DND-41 (cell line): ENCODE measurements around the gene SMC5.

ENCODE experiments used
- ATAC-seq: fragments of 200-7000 bp; cut with Tn5 transposase; 3 replicates; pipeline ENCODE4 v1.9.1; 2021; ENCODE audit warnings: low read depth; ENCODE audit not compliant: insufficient read depth
- DNase-seq: peaks from one replicate; pipeline ENCODE4 v3.0.0-alpha.2; 2020
- H2AFZ ChIP-seq: 2 replicates; pipeline ENCODE4 v1.6.0; 2012; ENCODE audit warnings: low read depth, low read length
- H3K27ac ChIP-seq: 2 replicates; pipeline ENCODE4 v1.5.1; 2012; ENCODE audit warnings: low read length, inconsistent platforms
- H3K27me3 ChIP-seq: fragments of 200-600 bp; sonication (generic); 2 replicates; pipeline ENCODE4 v1.6.0; 2012; ENCODE audit warnings: low read length, mild to moderate bottlenecking, inconsistent platforms; ENCODE audit not compliant: insufficient read depth, poor library complexity
- H3K36me3 ChIP-seq: 2 replicates; pipeline ENCODE4 v1.5.1; 2012; ENCODE audit warnings: low read length, inconsistent platforms; ENCODE audit not compliant: insufficient read depth
- H3K4me1 ChIP-seq: 2 replicates; pipeline ENCODE4 v1.5.1; 2012; ENCODE audit warnings: mild to moderate bottlenecking, low read length; ENCODE audit not compliant: insufficient read depth
- H3K4me2 ChIP-seq: 2 replicates; pipeline ENCODE4 v1.6.0; 2012; ENCODE audit warnings: mild to moderate bottlenecking, moderate library complexity, low read length, inconsistent platforms; ENCODE audit not compliant: insufficient read depth
- H3K4me3 ChIP-seq, 2 experiments: fragments of 200-600 bp in 1 of 2; shearing (Covaris generic) in 1 of 2; 2 replicates each; pipeline ENCODE4 v1.5.1; 2012 to 2016; ENCODE audit warnings: inconsistent platforms in 2 of 2, low read length in 2 of 2, mild to moderate bottlenecking in 2 of 2, low read depth in 1 of 2, moderate library complexity in 1 of 2
- H3K79me2 ChIP-seq: 2 replicates; pipeline ENCODE4 v1.6.0; 2012; ENCODE audit warnings: low read length, inconsistent platforms; ENCODE audit not compliant: insufficient read depth
- H3K9ac ChIP-seq: 2 replicates; pipeline ENCODE4 v1.6.0; 2012; ENCODE audit warnings: low read depth, mild to moderate bottlenecking, inconsistent platforms, low read length, moderate library complexity
- H3K9me3 ChIP-seq: 2 replicates; pipeline ENCODE4 v1.5.1; 2012; ENCODE audit warnings: low read length, moderate library complexity, mild to moderate bottlenecking, inconsistent platforms; ENCODE audit not compliant: insufficient read depth, severe bottlenecking
- H4K20me1 ChIP-seq: 2 replicates; pipeline ENCODE4 v1.6.0; 2012; ENCODE audit warnings: low read length; ENCODE audit not compliant: insufficient read depth
- EZH2 ChIP-seq: IDR thresholded peaks from 3 replicates; pipeline ENCODE4 v1.6.1; 2012; ENCODE audit warnings: borderline replicate concordance, low read depth, mild to moderate bottlenecking, moderate library complexity, low read length, inconsistent platforms; ENCODE audit not compliant: severe bottlenecking
- TF ChIP-seq, protein P1 (sequence below): IDR thresholded peaks from 2 replicates; pipeline ENCODE4 v1.5.1; 2012; ENCODE audit warnings: borderline replicate concordance, low read length, moderate library complexity, mild to moderate bottlenecking; ENCODE audit not compliant: poor library complexity, severe bottlenecking; ENCODE audit errors: extremely low read depth

Gene SMC5

DNA sequence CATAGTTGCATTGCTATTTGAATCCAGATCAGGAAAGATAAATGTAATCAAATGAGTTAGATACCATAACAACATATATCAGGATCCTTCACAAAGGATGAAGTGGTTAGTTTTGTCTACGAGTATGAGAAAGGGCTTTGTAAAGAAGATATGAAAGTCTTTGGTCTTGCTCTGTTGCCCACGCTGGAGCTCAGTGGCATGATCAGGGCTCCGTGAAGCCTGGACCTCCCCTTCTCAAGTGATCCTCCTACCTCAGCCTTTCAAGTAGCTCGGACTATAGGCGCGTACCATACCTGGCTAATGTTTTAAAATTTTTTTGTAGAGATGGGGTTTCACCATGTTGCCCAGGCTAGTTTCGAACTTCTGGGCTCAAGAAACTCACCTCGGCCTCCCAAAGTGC lies 1.8 kb downstream of the SMC5 start:
- TF ChIP-seq, protein P1, sequence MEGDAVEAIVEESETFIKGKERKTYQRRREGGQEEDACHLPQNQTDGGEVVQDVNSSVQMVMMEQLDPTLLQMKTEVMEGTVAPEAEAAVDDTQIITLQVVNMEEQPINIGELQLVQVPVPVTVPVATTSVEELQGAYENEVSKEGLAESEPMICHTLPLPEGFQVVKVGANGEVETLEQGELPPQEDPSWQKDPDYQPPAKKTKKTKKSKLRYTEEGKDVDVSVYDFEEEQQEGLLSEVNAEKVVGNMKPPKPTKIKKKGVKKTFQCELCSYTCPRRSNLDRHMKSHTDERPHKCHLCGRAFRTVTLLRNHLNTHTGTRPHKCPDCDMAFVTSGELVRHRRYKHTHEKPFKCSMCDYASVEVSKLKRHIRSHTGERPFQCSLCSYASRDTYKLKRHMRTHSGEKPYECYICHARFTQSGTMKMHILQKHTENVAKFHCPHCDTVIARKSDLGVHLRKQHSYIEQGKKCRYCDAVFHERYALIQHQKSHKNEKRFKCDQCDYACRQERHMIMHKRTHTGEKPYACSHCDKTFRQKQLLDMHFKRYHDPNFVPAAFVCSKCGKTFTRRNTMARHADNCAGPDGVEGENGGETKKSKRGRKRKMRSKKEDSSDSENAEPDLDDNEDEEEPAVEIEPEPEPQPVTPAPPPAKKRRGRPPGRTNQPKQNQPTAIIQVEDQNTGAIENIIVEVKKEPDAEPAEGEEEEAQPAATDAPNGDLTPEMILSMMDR = no peak
- TF ChIP-seq EZH2 = no peak
- Histone ChIP-seq H3K79me2 (peaks cover 74% of the 10 kb centered on the region), H3K9me3 (no peaks in the 10 kb centered on the region), H3K9ac (peak overlapping the region; percentile 97; the same call in 1 of the 2 replicates), H3K4me2 (peak overlapping the region; percentile 78), H3K27me3 (no peaks in the 10 kb centered on the region), H3K4me1 (peaks cover 64% of the 10 kb centered on the region), H3K27ac (peak overlapping the region; percentile 36; the same call in 1 of the 2 replicates), H3K36me3 (peaks cover 53% of the 10 kb centered on the region), H4K20me1 (peaks cover 47% of the 10 kb centered on the region), H3K4me3 (peak overlapping the region in 1 of 2 experiments; percentile 98; a peak in 2 of 4 replicates), H2AFZ (no peak overlapping the region)
- DNase-seq = no peak
- no peak for ATAC-seq

DNA sequence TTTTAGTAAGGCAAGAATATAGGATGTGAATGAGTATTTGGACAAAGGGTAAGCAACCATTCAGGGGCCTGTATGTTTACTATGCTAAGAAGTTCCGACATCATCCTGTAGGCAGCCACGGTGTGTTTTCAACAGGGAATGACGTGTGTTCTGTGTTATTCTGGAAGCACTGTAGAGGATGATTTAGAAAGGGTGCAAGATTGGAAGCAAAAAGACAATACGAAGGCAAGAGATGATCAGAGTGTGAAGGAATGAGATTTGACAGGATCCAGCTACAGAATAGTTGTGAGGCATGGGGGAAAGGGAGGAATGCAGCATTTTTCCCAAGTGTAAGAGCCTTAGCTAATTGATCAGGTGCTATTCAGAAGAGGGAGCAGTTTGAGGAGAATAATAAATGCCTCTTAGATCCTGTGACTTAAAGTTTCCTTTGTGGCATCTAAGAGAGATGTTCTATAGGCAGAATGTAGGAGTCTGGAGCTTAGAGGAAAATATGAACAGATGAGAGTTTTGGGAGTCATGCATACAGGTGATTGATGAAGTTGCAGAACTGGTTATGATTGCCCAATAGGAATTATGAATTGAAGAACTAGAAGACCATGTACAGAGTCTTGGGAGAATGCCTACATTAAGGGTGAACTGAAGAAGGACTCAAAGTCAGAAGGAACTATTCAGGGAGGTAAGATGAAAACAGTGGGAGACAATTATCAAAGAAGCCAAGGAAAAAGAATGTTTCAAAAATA lies 2.5 kb downstream of the SMC5 start:
- Histone ChIP-seq H4K20me1 (peaks cover 47% of the 10 kb centered on the region), H3K9ac (peak overlapping the region; percentile 97; the same call in 1 of the 2 replicates), H2AFZ (no peak overlapping the region), H3K4me2 (peak overlapping the region; percentile 78), H3K27ac (no peak overlapping the region), H3K79me2 (peaks cover 78% of the 10 kb centered on the region), H3K27me3 (no peaks in the 10 kb centered on the region), H3K36me3 (peaks cover 58% of the 10 kb centered on the region), H3K4me3 (peak overlapping the region in 1 of 2 experiments; percentile 98; a peak in 2 of 4 replicates), H3K9me3 (no peaks in the 10 kb centered on the region), H3K4me1 (peaks cover 61% of the 10 kb centered on the region)
- ATAC-seq (no peak), DNase-seq (no peak)
- TF ChIP-seq EZH2 = no peak
- TF ChIP-seq, protein P1 = no peak

DNA sequence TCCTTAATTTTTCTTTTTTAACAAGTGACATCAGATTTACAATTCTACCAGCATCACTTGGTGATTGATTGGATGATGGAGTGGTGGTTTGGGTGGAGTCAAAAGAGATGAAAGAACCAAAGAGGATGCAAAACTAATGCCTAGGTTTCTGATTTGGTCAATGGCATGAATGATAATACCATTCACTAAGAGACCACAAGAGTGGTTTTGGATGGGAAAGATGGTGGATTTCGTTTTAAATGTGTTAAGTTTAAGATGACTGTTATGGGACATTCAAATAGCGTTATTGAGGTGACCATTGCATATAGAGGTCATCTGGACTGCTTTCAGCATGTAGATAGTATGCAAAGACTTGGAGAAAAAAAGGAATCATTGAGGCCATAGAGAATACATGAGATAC lies 3.6 kb downstream of the SMC5 start:
- Histone ChIP-seq H3K9me3 (no peaks in the 10 kb centered on the region), H3K4me2 (peak overlapping the region; percentile 78; the same call in 1 of the 2 replicates), H3K79me2 (peaks cover 89% of the 10 kb centered on the region), H3K27ac (no peak overlapping the region), H3K4me3 (peak overlapping the region in 1 of 2 experiments; percentile 27; a peak in 1 of 4 replicates), H3K9ac (no peak overlapping the region), H2AFZ (no peak overlapping the region), H3K4me1 (peaks cover 50% of the 10 kb centered on the region), H3K36me3 (peaks cover 69% of the 10 kb centered on the region), H3K27me3 (no peaks in the 10 kb centered on the region), H4K20me1 (peaks cover 50% of the 10 kb centered on the region)
- DNase-seq (no peak), ATAC-seq (no peak)
- TF ChIP-seq, protein P1 = no peak
- TF ChIP-seq EZH2 = no peak
